Measurements from ENCODE around the gene NOX3.

NOX3 gene

DNA sequence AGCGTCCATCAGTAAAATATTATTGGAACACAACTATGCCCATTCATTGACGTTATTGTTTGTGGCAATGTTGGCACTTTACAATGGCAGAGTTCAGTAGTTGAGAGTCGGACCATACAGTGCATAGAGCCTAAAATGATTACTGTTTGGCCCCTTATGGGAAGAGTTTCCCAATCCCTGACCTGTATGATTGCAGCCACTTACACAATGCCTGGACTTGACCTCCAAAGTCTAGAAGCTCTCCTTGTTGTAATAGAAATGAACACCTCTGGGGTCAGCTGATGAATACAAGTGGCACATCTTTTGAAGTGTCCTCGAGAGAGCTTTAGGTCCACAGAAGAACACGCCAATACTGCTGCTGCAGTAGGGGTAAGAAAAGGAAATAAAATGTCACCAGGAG, 59.0 kb downstream of the NOX3 start:
- no peaks in the 10 kb centered on the region for H3K4me1 ChIP-seq (ENCODE audit: insufficient read depth, low read length)
- H3K36me3 ChIP-seq (ENCODE audit: insufficient read depth, low read length), result no peaks in the 10 kb centered on the region
- no peak overlapping the region for H3K27ac ChIP-seq (ENCODE audit: low read depth, low read length)
- no peaks in the 10 kb centered on the region for H3K9me3 ChIP-seq (ENCODE audit: low read length)
- H3K9ac ChIP-seq (ENCODE audit: low read length), result no peak overlapping the region
- no peak overlapping the region for H3K4me3 ChIP-seq (ENCODE audit: low read depth in 1 of 2, low read length in 2 of 2)
- H3K27me3 ChIP-seq (ENCODE audit: control insufficient read depth in 1 of 2, insufficient read depth in 2 of 2, low read length in 2 of 2), result no peaks in the 10 kb centered on the region

DNA sequence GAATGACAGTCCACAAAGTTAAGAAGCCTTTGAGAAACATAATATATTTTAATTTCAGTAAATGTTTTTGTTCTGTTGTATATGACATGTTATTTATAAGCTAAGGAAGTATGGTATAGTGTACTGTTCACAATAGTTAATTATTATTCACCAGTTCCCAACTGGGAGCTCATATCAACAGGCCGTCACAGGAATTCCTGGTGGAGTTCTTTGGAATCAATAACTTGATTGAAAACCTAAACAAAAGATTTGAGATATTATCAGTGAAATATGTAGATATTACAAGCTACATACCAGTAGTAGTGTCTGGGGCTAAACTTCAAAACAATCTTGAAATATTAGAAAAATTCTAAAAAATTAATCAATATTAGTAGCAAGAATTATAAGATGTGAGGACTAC, 60.3 kb downstream of the NOX3 start:
- Histone ChIP-seq H3K9ac (ENCODE audit: low read length) (no peak overlapping the region), H3K4me1 (ENCODE audit: insufficient read depth, low read length) (no peaks in the 10 kb centered on the region), H3K27ac (ENCODE audit: low read depth, low read length) (no peak overlapping the region), H3K36me3 (ENCODE audit: insufficient read depth, low read length) (no peaks in the 10 kb centered on the region), H3K4me3 (ENCODE audit: low read depth in 1 of 2, low read length in 2 of 2) (no peak overlapping the region), H3K9me3 (ENCODE audit: low read length) (no peaks in the 10 kb centered on the region), H3K27me3 (ENCODE audit: control insufficient read depth in 1 of 2, insufficient read depth in 2 of 2, low read length in 2 of 2) (no peaks in the 10 kb centered on the region)

DNA sequence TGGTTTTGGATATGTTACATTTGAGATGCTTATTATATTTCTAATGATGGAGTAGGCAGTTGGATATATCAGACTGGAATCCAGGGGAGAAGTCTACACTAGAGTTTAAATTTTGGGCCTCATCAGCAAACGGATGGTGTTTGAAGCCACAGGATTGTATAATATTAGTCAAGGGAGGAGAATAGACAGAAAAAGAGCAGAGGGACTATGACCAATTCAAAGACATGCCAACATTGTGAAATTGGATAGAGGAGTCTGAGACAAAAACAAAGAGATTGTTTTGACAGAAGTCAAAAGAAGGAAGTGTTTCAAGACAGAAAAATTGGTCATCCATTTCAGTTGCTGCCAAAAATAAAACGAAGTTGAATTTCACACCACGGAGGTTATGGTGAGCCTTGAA, 66.5 kb downstream of the NOX3 start:
- Histone ChIP-seq H3K36me3 (ENCODE audit: insufficient read depth, low read length) (no peaks in the 10 kb centered on the region), H3K9me3 (ENCODE audit: low read length) (no peaks in the 10 kb centered on the region)

DNA sequence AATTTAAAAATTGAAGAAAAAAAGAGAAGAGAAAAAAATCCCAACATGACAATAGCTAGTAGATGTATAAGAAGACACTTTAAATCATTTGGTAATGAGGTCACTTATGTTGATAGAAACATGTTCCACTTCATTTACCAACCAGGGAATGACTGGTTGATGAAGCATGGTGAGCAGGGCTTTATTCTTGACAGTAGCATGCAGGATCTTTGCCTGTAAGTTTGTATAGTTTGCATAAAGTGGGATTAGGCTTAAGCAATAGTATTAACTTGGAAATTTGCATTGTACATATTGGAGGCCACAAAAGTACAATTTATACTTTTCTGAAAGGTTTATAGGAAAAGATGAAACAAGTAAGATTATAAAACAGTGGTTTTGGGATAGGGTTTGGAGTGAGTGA, 67.0 kb downstream of the NOX3 start:
- no peak overlapping the region for H3K4me3 ChIP-seq (ENCODE audit: low read depth in 1 of 2, low read length in 2 of 2)
- no peaks in the 10 kb centered on the region for H3K36me3 ChIP-seq (ENCODE audit: insufficient read depth, low read length)
- no peaks in the 10 kb centered on the region for H3K27me3 ChIP-seq (ENCODE audit: control insufficient read depth in 1 of 2, insufficient read depth in 2 of 2, low read length in 2 of 2)

More for the DNA sequence above, 66.5 kb downstream of the NOX3 start:
- no peak overlapping the region for H3K4me3 ChIP-seq (ENCODE audit: low read depth in 1 of 2, low read length in 2 of 2)
- no peak overlapping the region for H3K9ac ChIP-seq (ENCODE audit: low read length)
- no peaks in the 10 kb centered on the region for H3K27me3 ChIP-seq (ENCODE audit: control insufficient read depth in 1 of 2, insufficient read depth in 2 of 2, low read length in 2 of 2)
- no peaks in the 10 kb centered on the region for H3K4me1 ChIP-seq (ENCODE audit: insufficient read depth, low read length)
- no peak overlapping the region for H3K27ac ChIP-seq (ENCODE audit: low read depth, low read length)

DNA sequence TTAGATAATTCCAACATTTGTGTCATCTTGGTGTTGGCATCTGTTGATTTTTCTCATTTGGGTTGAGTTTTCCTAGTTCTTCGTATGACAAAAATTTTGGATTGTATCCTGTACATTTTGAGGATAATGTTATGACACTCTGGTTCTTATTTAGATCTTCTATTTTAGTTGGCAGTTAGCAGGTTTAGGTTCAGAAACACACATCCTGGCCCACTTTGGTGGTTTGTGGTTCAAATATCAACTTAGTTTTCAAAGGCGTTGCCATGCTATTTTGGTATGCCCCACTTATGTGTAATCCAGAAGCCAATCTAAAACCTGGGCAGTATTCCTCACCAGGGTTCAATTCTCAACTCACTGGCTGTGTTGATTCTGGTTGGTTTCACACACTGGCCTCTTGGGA, 68.2 kb downstream of the NOX3 start:
- no peak overlapping the region for H3K9ac ChIP-seq (ENCODE audit: low read length)
- H3K4me3 ChIP-seq (ENCODE audit: low read depth in 1 of 2, low read length in 2 of 2), result no peak overlapping the region
- H3K9me3 ChIP-seq (ENCODE audit: low read length), result no peaks in the 10 kb centered on the region
- no peaks in the 10 kb centered on the region for H3K36me3 ChIP-seq (ENCODE audit: insufficient read depth, low read length)
- H3K4me1 ChIP-seq (ENCODE audit: insufficient read depth, low read length), result no peaks in the 10 kb centered on the region
- H3K27ac ChIP-seq (ENCODE audit: low read depth, low read length), result no peak overlapping the region
- no peaks in the 10 kb centered on the region for H3K27me3 ChIP-seq (ENCODE audit: control insufficient read depth in 1 of 2, insufficient read depth in 2 of 2, low read length in 2 of 2)

More for the DNA sequence above, 67.0 kb downstream of the NOX3 start:
- Histone ChIP-seq H3K9ac (ENCODE audit: low read length) (no peak overlapping the region), H3K27ac (ENCODE audit: low read depth, low read length) (no peak overlapping the region), H3K9me3 (ENCODE audit: low read length) (no peaks in the 10 kb centered on the region), H3K4me1 (ENCODE audit: insufficient read depth, low read length) (no peaks in the 10 kb centered on the region)

DNA sequence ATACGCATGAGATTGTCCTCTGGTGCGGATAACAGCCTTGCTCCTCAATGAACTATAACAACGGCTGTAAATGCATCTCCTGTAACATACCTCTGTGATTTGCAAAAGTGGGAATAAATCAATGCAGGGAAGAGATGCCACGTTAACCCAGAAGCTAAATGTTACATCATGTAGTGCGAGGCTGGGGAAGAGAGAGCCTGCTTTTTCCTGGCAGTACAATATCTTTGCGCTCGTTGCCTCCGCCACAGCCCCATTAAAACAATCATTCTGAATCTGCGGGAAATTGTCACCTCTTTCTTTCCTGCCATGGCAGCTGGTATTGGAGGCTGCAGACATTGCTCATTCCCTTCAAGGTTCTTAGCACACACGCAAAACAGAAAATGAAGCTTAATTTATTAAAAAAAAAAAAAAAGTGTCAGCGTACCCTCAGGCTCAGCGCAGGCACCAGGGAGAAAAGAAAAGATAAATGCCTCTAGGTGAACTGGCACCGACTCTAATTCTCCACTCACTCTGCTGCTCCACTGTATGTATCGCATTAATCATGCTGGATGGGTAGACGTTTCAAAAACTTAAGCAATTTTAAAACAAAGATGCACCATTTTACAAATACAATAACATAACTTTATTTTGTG, 71.2 kb downstream of the NOX3 start:
- H3K9ac ChIP-seq (ENCODE audit: low read length), result no peak overlapping the region
- H3K27ac ChIP-seq (ENCODE audit: low read depth, low read length), result no peak overlapping the region
- H3K27me3 ChIP-seq (ENCODE audit: control insufficient read depth in 1 of 2, insufficient read depth in 2 of 2, low read length in 2 of 2), result no peaks in the 10 kb centered on the region
- no peaks in the 10 kb centered on the region for H3K9me3 ChIP-seq (ENCODE audit: low read length)
- no peaks in the 10 kb centered on the region for H3K36me3 ChIP-seq (ENCODE audit: insufficient read depth, low read length)
- no peak overlapping the region for H3K4me3 ChIP-seq (ENCODE audit: low read depth in 1 of 2, low read length in 2 of 2)
- no peaks in the 10 kb centered on the region for H3K4me1 ChIP-seq (ENCODE audit: insufficient read depth, low read length)

DNA sequence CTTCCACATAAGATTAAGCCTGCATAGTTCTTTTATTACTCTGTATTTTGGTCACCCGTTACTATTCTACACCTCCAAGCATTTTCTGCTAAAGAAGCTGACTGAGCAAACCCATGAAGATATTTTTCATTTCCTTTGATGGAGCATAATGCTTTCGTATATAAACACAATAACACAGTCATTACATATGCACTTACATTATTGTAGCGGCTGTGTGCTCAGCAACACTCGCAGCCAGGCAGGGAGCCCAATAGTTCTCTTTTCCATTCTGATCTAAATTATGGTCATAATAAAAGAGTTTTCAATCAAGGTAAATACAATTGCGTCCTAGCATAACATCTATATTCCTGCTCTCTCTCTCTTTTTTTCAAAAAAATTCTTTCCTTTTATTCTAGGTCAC, 71.7 kb downstream of the NOX3 start:
- Histone ChIP-seq H3K27me3 (ENCODE audit: control insufficient read depth in 1 of 2, insufficient read depth in 2 of 2, low read length in 2 of 2) (no peaks in the 10 kb centered on the region), H3K9ac (ENCODE audit: low read length) (no peak overlapping the region), H3K4me3 (ENCODE audit: low read depth in 1 of 2, low read length in 2 of 2) (no peak overlapping the region), H3K27ac (ENCODE audit: low read depth, low read length) (no peak overlapping the region), H3K36me3 (ENCODE audit: insufficient read depth, low read length) (no peaks in the 10 kb centered on the region), H3K9me3 (ENCODE audit: low read length) (no peaks in the 10 kb centered on the region), H3K4me1 (ENCODE audit: insufficient read depth, low read length) (no peaks in the 10 kb centered on the region)

DNA sequence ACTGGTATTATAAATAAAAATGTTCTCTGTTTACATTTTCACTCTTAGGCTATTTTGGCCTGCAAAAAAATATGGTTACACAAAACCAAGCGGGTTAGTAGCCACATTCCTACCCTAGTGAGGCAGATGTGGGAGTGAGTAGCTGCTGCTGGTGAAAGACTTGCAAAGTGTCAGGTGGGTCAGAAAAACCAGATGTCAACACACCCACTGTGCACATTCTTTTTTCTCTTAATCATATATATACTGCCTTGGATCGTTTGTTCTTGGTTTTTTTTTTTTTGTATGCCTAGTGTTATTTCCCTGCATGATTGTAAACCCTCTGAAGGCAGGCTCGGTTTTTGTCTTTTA, 73.3 kb downstream of the NOX3 start:
- Histone ChIP-seq H3K4me3 (ENCODE audit: low read depth in 1 of 2, low read length in 2 of 2) (no peak overlapping the region), H3K27me3 (ENCODE audit: control insufficient read depth in 1 of 2, insufficient read depth in 2 of 2, low read length in 2 of 2) (no peaks in the 10 kb centered on the region), H3K4me1 (ENCODE audit: insufficient read depth, low read length) (no peaks in the 10 kb centered on the region), H3K9ac (ENCODE audit: low read length) (no peak overlapping the region), H3K27ac (ENCODE audit: low read depth, low read length) (no peak overlapping the region), H3K36me3 (ENCODE audit: insufficient read depth, low read length) (no peaks in the 10 kb centered on the region), H3K9me3 (ENCODE audit: low read length) (no peaks in the 10 kb centered on the region)

DNA sequence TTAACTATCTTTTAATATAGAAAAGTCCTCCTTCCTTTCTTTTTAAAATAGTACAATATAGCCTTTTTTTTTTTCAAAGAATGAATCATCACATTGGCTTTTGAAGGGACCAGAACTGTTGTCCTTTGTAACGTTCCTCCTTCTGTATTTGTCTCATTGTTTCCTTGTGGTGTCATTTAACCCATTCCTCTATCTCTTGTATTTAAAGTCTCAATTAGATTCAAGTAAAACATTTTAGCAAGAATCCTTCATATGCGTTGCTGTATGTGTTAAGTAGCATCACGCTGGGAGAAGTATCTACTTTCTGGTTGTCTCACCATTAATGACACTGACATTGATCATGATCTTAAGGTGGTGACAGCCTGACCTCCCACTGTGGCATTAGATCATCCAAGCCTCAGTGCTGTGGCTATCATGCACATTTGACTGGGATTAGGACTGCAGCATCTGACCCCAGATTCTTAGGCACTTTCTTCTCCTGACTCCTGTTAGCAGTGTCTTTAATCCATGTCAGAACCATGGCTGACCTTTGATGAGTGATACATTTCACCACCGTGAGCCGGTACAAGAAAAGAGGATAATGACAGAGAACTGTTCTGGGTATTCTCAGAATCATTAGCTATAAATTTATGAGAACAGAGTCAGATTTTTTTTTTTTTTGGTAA, 73.8 kb downstream of the NOX3 start:
- Histone ChIP-seq H3K9ac (ENCODE audit: low read length) (no peak overlapping the region), H3K27ac (ENCODE audit: low read depth, low read length) (no peak overlapping the region), H3K27me3 (ENCODE audit: control insufficient read depth in 1 of 2, insufficient read depth in 2 of 2, low read length in 2 of 2) (no peaks in the 10 kb centered on the region), H3K4me3 (ENCODE audit: low read depth in 1 of 2, low read length in 2 of 2) (no peak overlapping the region), H3K36me3 (ENCODE audit: insufficient read depth, low read length) (no peaks in the 10 kb centered on the region), H3K4me1 (ENCODE audit: insufficient read depth, low read length) (no peaks in the 10 kb centered on the region), H3K9me3 (ENCODE audit: low read length) (no peaks in the 10 kb centered on the region)

DNA sequence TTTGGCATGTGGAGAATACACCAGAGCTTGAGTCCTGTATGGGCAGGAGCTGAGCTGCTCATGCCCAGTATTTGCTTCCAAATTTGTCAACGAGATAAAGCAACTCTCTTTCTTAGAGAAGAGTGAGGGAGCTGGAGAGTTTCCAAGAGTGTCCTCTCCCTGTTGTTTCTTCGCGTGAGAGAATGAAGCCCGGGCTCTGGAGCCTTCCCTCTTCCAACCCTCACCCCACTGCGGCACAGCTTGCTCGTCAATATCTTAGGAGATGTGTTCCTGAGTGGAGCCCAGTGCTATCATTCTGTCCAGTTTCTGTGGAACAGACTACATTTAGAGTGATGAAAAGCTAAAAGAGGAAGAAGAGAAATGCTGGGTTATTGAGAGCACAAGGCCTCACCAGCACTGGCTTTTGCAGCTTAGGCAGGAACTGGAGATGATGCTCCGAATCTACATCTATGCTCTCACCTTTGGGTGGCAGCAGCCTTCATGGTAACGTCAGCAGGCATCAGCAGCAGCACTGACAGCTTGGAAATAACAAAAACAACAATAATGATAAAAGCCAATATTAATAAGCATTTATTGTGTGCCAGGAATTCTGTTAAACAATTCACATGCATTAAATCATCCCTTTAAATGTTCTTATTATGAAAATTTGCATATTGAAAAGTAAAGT, 74.8 kb downstream of the NOX3 start:
- Histone ChIP-seq H3K9ac (ENCODE audit: low read length) (no peak overlapping the region), H3K27me3 (ENCODE audit: control insufficient read depth in 1 of 2, insufficient read depth in 2 of 2, low read length in 2 of 2) (no peaks in the 10 kb centered on the region), H3K36me3 (ENCODE audit: insufficient read depth, low read length) (no peaks in the 10 kb centered on the region), H3K4me1 (ENCODE audit: insufficient read depth, low read length) (no peaks in the 10 kb centered on the region), H3K9me3 (ENCODE audit: low read length) (no peaks in the 10 kb centered on the region), H3K27ac (ENCODE audit: low read depth, low read length) (no peak overlapping the region), H3K4me3 (ENCODE audit: low read depth in 1 of 2, low read length in 2 of 2) (no peak overlapping the region)

DNA sequence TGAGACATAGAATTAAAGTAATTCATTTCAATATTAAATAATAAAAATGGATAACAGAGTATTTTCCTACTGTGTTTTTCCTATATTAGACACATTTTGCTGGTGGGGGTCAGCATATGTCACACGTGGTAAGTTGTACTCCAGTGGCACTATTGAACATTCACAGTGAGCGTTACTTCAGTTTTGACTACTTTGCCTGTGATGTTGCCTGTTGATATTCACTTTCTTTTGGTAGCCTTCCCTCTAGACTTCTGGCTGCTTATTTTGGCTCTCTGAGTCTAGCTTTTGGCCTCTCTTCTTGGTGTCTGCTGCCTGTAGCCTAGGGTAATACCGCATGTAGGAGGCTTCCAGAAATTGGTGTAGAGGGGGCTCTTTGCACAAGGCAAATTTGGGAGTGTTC, 76.9 kb downstream of the NOX3 start:
- Histone ChIP-seq H3K9ac (ENCODE audit: low read length) (no peak overlapping the region), H3K9me3 (ENCODE audit: low read length) (no peaks in the 10 kb centered on the region), H3K4me3 (ENCODE audit: low read depth in 1 of 2, low read length in 2 of 2) (no peak overlapping the region), H3K4me1 (ENCODE audit: insufficient read depth, low read length) (no peaks in the 10 kb centered on the region), H3K27ac (ENCODE audit: low read depth, low read length) (no peak overlapping the region), H3K36me3 (ENCODE audit: insufficient read depth, low read length) (no peaks in the 10 kb centered on the region), H3K27me3 (ENCODE audit: control insufficient read depth in 1 of 2, insufficient read depth in 2 of 2, low read length in 2 of 2) (no peaks in the 10 kb centered on the region)

DNA sequence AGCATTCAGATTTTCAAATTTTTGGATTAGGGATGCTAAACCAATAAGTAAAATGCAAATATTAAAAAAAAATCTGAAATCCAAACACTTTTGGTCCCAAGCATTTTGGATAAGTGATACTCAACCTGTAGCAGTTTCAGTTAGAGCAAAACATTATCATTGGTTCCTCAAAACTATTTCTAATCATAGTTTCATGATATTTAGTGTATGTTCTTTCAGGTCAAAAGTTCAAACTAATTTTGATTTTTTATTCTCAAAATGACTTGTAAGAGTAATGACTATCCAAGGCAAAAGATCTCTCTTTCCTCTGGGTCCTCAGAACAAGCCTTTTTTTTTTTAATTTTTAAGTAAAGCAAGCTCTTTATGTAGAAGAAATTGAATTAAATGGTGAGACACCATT, 77.4 kb downstream of the NOX3 start:
- H3K9me3 ChIP-seq (ENCODE audit: low read length), result no peaks in the 10 kb centered on the region
- no peaks in the 10 kb centered on the region for H3K4me1 ChIP-seq (ENCODE audit: insufficient read depth, low read length)
- no peak overlapping the region for H3K4me3 ChIP-seq (ENCODE audit: low read depth in 1 of 2, low read length in 2 of 2)
- H3K27me3 ChIP-seq (ENCODE audit: control insufficient read depth in 1 of 2, insufficient read depth in 2 of 2, low read length in 2 of 2), result no peaks in the 10 kb centered on the region
- no peak overlapping the region for H3K9ac ChIP-seq (ENCODE audit: low read length)
- H3K27ac ChIP-seq (ENCODE audit: low read depth, low read length), result no peak overlapping the region
- H3K36me3 ChIP-seq (ENCODE audit: insufficient read depth, low read length), result no peaks in the 10 kb centered on the region

Measured in muscle layer of colon (tissue), 2 donors.